HG02970 (cell line): ENCODE data around the gene RNF169.

Experiments
- ATAC-seq: cut with Tn5 transposase; IDR thresholded peaks from one replicate; pipeline ENCODE4 v1.9.1; 2021; ENCODE audit warnings: mild to moderate bottlenecking, moderate library complexity, moderate number of reproducible peaks; ENCODE audit not compliant: unreplicated experiment, low FRiP score

Gene RNF169

DNA sequence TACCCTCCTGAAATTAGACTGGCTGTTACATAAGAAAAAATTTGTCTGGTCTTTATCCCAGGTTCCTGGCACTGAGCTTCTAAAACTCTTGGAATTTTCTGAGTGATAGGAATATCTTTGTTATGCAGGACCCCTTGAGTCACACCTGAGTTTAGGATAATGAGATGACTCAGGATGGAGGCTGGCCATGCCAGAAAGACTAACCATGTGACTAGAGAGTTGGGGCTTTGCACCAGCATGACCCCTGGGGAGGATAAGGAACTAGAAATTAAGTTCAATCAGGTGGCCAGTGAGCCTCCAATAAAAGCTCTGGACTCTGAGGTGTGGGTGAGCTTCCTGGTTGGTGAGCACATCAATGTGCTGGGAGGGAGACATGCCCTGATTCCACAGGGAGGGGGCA lies 112.1 kb downstream of the RNF169 start:
- ATAC-seq = no peak

DNA sequence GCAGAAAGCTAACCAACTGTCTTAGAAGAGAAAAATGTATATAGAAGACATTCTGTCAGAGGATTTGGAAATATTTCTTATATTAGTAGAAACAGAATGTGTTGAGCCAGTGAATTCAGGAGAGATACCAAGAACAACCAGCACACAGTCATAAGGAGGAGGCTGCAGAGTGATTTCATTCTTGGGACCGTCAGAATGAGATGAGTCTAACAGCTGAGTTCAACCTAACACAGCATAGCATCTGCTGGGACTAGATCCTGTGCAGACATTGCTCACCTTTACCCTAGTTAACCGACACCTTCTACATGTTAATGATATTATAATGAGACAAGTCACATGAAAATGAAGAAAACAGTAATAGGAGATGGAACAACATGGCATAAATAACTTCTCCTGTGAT lies 114.8 kb downstream of the RNF169 start:
- no peak for ATAC-seq

DNA sequence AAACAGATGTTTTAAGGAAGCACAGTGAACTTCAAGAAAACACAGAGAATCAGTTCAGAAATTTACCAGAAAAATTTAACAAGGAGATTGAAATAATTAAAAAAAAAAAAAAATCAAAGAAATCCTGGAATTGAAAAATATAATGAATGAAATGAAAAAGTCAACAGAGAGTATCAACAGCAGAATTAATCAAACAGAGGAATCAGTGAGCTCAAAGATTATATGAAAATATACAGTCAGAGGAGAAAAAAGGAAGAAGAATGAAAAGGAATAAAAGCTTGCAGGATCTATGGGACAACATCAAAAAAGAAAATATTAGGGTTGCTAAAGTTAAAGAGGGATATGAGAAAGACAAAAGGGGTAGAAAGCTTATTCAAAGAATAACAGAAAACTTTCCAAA lies 117.9 kb downstream of the RNF169 start:
- no peak for ATAC-seq

GRCh38 chr11:74870485-74870884 lies 121.8 kb downstream of the RNF169 start:
- ATAC-seq = no peak

- ATAC-seq = no peak
Observed at GRCh38 chr11:74871037-74871436, 122.4 kb downstream of the RNF169 start.

GRCh38 chr11:74877132-74877531 lies 128.5 kb downstream of the RNF169 start:
- ATAC-seq = no peak
